HG03108 (cell line): Measurements from ENCODE around the gene SUPT3H.

Experiments
- ATAC-seq: cut with Tn5 transposase; IDR thresholded peaks from one replicate; pipeline ENCODE4 v1.9.1; 2021; ENCODE audit warnings: moderate library complexity; ENCODE audit not compliant: unreplicated experiment

Gene SUPT3H

GRCh38 chr6:44854712-44855443 lies 522.9 kb downstream of the SUPT3H start:
- ATAC-seq = no peak

- no peak for ATAC-seq
These were observed 526.6 kb downstream of the SUPT3H start for GRCh38 chr6:44851176-44851575.

- no peak for ATAC-seq
These were observed 527.4 kb downstream of the SUPT3H start for GRCh38 chr6:44850312-44850711.

DNA sequence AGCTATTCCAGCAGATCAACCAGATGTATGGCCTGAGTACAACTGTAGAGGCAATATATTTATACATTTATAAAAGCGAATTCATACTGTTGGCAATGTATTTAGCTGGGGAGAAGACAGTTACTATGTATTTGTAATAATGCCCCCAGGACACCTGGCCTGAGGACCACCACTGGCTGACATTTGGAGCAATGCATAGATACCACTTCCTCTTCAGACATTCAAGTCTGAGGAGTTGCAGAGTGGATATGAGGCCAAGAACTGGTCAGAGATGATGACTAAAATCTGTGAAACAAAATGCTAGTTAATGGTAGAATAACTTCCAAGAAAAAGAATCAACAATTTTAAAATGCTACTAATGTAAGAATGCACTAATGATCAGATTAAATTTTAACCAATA lies 527.9 kb downstream of the SUPT3H start:
- ATAC-seq = no peak

GRCh38 chr6:44843734-44844133 lies 534.0 kb downstream of the SUPT3H start:
- ATAC-seq = no peak

- ATAC-seq = no peak
These were observed 535.1 kb downstream of the SUPT3H start for GRCh38 chr6:44842616-44843015.

- no peak for ATAC-seq
These were observed 535.9 kb downstream of the SUPT3H start for GRCh38 chr6:44841829-44842228.

DNA sequence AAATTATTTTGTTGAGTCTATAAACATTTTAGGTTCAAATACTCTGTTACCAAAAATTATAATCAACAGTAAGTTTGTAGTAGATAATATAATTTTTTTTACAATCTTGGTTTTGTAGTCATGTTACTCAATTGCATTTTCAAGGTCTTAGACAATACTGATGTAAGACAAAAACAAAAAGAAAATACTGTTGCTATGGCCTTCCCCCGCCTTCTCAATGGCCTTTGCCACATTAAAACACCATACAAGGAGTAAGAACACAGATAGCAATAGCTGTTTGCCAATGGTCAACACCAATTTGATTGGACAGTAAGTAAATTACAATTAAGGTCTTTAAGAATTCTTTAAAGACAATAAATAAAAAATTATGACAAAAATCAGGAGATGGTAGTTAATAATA lies 540.0 kb downstream of the SUPT3H start:
- ATAC-seq = no peak

DNA sequence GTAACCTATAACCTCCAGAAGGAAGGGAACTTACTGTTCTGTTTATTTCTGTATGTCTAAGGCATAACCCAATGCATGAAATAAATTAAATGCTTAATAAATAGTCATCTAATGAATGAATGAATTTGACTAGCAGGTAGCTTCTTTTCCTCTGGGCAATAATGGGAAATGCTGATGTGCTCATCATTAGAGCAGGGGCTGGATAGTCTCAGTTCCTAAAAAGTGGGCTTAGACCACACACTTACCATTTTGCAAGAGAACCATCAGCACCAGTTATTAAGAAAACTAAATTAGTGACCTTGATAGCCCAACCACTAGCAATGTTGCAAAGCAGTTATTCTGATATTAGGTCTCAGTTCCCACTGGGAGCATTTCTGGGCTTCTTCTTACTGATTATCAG lies 540.5 kb downstream of the SUPT3H start:
- no peak for ATAC-seq

- peak; percentile 72 for ATAC-seq
These were observed 544.5 kb downstream of the SUPT3H start for GRCh38 chr6:44833248-44833647.

DNA sequence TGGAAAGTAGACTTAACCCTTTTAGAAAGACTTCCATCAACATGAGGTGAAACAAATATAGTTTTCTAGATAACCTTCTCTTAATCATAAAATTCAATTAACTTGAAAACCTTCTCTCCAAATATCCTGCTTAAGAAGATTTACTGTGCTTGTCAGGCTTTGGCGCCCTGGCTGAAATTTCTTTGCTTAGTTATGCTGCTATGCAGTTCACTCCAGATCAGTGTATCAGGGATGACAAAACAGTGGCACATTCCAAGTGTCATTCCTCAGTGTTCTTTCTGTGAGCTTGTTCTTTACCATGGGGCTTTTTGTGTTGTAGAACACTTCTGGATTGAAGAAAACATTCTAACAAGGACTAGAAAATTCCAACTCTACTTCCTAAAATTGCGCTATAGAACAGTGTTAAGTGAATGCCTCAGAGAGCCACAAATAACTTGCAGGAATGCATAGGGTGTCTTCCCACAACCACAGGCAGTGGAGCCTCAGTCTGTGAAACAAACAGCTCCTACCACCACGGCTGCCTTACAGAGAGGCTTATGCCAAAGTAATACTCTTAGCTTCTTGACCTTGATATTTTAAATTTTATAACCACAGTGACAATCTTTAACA lies 546.6 kb downstream of the SUPT3H start:
- no peak for ATAC-seq

DNA sequence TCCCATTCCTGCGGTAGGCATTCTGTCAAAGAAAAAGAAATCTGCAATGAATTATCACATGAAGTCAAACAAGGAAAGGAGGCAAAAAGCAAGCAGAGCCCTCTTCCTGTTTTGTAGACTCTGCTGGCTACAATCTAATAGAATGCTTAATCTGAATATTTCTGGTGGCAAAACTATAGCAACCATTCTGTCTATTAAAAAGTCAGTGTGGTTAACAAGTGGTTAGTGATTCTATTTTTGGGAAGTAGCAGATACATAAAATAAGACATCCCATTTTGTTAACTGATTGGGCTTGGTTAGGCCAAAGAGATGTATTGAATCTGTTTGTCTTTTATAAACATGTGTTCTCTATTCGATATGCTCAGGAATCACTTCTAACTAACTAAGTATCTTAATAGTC lies 547.9 kb downstream of the SUPT3H start:
- no peak for ATAC-seq

- no peak for ATAC-seq
These were observed 549.0 kb downstream of the SUPT3H start for GRCh38 chr6:44828780-44829179.

DNA sequence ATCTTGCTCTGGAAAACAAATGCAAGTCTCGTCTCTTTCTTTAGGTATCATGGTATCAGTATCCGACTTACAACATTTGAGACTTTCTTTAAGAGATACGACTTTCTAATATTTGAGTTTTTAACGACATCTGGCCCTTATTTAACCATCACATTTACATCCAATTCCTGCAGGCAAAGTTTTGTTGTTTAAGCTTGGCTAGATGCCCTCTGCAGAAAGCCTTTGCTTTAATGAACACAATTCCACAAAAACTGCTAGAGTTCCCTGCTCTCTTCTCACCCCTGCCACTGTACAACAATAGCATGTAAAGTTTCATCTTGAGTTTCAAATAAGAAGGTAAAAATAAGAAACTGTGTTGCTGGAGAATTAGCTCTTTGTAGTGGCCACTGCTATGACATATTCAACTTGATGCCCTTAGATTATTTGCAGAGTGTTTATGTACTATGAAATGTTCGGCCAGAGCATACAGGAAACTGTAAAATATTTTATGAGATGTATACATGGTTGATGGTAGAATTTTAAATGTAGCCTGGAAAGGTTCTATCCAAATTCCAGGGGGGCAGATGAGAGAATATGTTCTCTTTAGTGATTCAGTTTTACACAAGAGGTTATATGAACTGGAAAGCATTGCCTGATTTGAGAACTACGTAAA lies 551.6 kb downstream of the SUPT3H start:
- no peak for ATAC-seq

DNA sequence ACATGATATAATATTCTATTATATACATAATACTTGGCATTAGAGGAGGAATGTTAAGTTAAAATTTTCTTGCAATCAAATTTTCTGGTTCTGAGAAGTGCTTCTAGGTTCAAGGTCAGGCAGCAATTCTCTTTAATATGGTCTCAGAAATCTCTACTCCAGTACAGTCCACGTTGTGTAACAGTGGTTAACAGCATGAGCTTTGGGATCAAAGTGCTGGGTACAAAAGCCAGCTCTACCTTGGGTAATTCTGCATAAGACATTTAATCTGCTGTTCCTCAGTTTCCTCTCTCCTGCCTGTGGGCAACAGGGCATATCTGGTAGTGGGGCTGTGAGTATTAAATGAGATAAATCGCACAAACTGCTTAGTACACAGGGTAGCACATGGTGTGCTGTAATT lies 552.5 kb downstream of the SUPT3H start:
- no peak for ATAC-seq

GRCh38 chr6:44824567-44824966 lies 553.2 kb downstream of the SUPT3H start:
- ATAC-seq = no peak

DNA sequence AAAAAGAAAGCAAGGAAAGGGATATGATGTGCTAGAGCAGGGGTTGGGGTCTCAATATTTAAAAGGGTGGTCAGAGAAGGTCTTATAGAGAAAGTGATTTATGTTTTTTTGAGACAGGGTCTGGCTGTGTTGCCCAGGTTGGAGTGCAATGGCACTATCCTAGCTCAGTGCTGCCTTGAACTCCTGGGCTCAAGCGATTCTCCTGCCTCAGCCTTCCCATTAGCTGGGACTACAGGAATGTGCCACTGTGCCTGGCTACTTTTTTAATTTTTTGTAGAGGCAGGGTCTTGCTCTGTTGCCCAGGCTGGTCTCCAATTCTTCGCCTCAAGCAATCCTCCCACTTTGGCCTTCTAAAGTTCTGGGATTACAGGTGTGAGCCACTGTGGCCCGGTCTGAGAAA lies 557.0 kb downstream of the SUPT3H start:
- no peak for ATAC-seq

DNA sequence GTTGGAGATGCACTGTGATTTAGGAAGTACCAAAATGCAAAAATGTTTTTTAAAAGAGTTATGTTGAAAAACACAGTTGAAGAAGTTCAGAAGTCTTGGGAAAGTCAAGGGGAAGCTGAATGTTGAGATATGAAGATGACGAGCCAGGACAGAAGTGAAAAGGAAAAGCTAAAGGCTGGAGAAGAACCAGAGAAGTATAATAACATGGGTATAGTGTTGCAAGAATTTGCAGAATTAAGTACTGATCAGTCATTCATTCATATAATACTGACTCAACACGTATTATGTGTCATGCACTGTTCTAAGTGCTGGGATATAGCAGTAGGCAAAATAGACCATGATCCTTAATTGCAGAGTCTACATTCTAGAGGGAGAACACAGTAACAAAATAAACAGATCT lies 557.4 kb downstream of the SUPT3H start:
- ATAC-seq = no peak

- no peak for ATAC-seq
These were observed 566.3 kb downstream of the SUPT3H start for GRCh38 chr6:44811456-44811855.

GRCh38 chr6:44809258-44809657 lies 568.5 kb downstream of the SUPT3H start:
- no peak for ATAC-seq

GRCh38 chr6:44808148-44808547 lies 569.6 kb downstream of the SUPT3H start:
- no peak for ATAC-seq

DNA sequence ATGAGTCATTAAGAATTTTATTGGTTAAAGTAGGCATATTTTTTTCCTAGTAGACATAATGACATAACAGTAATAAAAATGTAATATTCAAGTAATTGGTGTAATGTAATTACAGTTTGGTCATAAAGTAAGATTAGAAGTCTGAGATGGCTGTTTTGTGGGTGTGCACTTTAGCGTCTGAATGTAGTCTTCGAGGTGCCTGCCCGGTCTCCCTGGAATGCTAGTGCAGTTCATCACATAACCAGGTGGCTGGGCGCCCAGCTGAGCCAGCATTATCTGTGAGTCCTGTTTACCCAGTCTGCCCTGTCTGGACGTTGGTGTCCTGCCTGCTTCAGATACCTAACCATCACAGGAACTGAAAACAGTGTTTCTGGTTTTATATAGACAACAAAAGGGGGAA lies 571.1 kb downstream of the SUPT3H start:
- no peak for ATAC-seq
